ENCODE measurements around the gene ABCC1. TPM values are rescaled to one million over a fixed set of nuclear protein-coding genes. Genes with fewer than 3 reads are reported as not detected.
A peak's percentile ranks its signal among the peaks of the same experiment; 100 is the strongest.

ABCC1 gene
- total RNA-seq, 1 experiment from 2014 or later = 12.5 TPM

DNA sequence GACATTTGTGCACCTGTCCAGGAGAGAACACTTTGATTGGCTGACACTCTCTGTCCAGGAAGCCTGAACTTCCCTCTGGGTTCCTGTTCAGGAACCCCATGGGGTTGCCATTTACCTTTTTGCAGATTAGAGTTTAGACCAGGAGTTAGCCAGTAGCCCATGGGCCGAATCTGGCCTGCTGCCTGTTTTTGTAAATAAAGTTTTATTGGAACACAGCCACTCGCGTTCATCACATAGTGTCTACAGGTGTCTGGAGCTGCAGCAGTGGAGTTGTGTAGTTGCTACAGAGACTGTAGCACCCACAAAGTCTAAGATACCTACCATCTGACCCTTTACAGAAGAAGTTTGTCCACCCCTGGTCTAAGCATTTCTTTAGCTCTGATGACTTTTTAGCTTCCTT, 70.9 kb downstream of the ABCC1 start:
- DNase-seq (ENCODE audit: low spot score) = no peak

DNA sequence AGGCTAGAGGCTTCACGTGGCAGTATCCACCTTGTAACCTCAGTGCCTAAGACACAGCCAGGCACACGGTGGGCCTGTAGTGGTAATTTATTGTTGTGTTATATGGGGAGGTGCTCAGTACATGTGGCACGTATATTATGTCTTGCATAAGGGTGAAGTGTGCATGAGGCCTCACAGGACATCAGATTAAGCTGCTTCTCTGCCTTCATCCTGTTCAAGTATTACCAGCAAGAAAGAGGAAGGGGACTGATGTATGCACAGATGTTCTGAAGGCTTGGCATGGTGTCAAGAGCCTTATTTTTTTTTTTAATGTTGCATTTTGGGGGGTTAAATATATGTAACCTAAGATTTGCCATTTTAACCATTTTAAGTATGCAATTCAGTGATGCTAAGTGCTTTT, 71.6 kb downstream of the ABCC1 start:
- DNase-seq (ENCODE audit: low spot score) = no peak

GRCh38 chr16:16021646-16021987, 72.2 kb downstream of the ABCC1 start:
- DNase-seq (ENCODE audit: low spot score) = no peak

- peak; percentile 95 for DNase-seq (ENCODE audit: low spot score)
Measured at GRCh38 chr16:16021988-16022682, 72.7 kb downstream of the ABCC1 start.

DNA sequence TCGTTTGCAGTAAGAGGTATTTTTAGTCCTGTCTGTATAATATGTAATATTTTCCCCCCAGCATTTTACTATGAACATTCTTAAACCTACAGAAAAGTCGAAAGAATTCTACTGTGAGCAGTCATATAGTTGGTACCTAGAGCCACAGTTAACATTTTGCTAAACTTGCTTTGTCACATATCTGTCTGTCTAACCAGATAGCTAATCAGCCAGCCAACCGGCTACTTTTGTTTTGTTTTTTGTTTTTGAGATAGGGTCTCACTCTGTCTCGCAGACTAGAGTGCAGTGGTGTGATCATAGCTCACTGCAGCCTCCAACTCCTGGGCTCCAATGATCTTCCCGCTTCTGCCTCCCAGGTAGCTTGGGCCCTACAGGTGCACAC, 73.3 kb downstream of the ABCC1 start:
- no peak for DNase-seq (ENCODE audit: low spot score)

- DNase-seq (ENCODE audit: low spot score) = peak; percentile 80
Measured at GRCh38 chr16:16025214-16025968, 76.0 kb downstream of the ABCC1 start.

GRCh38 chr16:16027728-16028310, 78.4 kb downstream of the ABCC1 start:
- DNase-seq (ENCODE audit: low spot score) = no peak

- no peak for DNase-seq (ENCODE audit: low spot score)
Measured at GRCh38 chr16:16028311-16028999, 79.0 kb downstream of the ABCC1 start.

GRCh38 chr16:16029431-16030011, 80.1 kb downstream of the ABCC1 start:
- no peak for DNase-seq (ENCODE audit: low spot score)

DNA sequence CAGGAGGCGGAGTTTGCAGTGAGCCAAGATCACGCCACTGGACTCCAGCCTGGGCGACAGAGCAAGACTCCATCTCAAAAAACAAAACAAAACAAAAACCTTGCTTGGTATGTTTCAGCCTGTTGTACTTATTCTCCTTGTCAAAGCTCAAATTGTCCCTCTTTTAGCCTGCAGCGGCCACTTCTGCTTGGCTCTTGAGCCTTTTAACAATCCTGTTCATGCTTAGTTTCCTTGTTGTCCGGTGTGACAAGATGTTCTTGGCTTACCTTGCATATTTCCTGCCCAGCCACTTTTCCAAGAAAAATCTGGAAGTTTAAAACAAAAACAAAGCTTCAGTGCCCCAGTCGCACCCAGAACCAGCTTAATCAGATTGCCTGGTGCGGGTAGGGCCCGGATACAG, 81.0 kb downstream of the ABCC1 start:
- no peak for DNase-seq (ENCODE audit: low spot score)

DNA sequence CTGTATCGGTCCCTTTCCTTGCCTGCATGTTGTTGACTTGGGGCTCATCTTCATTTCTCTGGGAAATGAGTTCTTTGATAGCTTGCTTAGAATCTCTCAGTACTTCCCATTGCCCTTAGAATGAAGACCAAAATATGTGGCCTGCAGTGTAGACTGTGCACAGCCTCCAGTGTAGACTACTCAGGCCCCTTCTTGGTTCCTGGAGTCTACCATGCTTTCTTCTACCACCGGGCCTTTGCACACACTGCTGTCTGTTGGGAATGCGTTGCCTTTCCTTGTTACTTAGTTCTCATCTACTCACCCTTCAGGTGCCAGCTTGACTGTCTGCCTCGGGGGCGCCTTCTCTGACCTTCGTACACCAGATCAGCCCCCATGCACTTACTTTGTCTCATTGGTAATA, 82.0 kb downstream of the ABCC1 start:
- DNase-seq (ENCODE audit: low spot score) = no peak

- DNase-seq (ENCODE audit: low spot score) = no peak
Measured at GRCh38 chr16:16032271-16032979, 83.0 kb downstream of the ABCC1 start.

- DNase-seq (ENCODE audit: low spot score) = no peak
Measured at GRCh38 chr16:16033208-16033717, 83.8 kb downstream of the ABCC1 start.

DNA sequence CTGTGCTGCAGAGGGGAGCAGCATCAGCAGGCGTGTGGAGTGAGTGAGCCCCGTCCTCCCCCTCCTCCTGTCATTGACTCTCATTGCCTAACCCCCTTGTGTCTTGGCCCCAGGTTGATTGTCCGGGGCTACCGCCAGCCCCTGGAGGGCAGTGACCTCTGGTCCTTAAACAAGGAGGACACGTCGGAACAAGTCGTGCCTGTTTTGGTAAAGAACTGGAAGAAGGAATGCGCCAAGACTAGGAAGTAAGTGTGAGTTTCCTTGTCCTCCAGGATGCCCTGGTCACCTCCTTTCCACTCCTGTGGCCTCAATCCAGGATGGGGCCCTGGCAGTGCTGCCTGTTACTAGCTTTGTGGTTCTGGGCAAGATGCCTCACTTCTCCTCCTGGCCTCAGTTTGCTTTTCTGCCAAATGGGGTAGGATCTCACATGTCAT, 87.0 kb downstream of the ABCC1 start:
- DNase-seq (ENCODE audit: low spot score) = no peak

DNA sequence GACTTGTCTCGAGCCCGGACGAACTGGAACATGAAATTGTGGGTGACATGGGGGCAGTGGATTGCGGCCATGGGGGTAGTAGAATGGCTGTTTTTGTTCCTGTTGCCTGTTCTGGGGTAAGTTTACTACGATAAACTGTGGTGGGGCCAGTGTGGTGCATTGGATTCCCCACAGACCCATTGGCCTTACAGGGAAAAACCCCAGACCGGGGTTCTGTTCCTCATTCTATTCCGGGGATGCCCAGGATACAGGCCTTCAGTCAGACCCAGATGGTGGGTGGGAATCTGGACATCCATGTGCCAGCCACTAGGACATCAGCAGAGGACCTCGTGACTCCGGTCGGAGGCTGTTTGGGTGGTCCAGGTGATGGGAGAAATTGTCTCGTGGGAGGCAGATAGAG, 88.1 kb downstream of the ABCC1 start:
- DNase-seq (ENCODE audit: low spot score) = no peak

DNA sequence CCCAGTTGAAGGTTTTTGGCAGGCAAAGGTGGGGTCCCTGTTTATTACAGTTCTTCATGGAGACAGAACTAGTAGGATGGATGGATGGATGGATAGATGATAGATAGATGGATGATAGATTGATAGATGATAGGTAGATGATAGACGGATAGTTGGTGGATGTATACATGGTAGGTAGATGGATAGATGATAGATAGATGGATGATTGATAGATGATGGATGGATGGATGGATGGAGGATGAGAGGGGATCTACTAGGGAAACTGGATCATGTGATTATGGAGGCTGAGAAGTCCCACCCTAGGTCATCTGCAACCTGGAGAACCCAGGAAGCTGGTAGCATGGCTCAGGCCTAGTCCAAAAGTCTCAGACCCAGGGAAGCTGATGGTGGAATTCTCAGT, 88.6 kb downstream of the ABCC1 start:
- no peak for DNase-seq (ENCODE audit: low spot score)

DNA sequence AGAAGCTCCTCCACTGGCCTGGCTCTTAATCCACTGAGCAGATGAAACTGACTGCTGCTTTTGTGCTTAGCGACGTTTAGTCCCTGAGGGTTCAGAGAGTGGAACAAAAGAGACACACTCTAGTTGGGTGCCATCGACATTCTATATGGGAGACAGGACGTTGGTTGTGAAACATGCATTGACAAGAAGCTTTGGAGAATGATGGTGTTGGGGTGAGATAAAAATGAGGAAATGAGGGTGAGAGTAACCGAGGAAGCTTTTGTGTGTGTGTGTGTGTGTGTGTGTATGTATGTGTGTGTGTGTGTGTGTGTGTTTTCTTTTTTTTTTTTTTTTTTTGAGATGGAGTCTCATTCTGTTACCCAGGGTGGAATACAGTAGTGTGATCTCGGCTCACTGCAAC, 89.5 kb downstream of the ABCC1 start:
- DNase-seq (ENCODE audit: low spot score) = no peak

DNA sequence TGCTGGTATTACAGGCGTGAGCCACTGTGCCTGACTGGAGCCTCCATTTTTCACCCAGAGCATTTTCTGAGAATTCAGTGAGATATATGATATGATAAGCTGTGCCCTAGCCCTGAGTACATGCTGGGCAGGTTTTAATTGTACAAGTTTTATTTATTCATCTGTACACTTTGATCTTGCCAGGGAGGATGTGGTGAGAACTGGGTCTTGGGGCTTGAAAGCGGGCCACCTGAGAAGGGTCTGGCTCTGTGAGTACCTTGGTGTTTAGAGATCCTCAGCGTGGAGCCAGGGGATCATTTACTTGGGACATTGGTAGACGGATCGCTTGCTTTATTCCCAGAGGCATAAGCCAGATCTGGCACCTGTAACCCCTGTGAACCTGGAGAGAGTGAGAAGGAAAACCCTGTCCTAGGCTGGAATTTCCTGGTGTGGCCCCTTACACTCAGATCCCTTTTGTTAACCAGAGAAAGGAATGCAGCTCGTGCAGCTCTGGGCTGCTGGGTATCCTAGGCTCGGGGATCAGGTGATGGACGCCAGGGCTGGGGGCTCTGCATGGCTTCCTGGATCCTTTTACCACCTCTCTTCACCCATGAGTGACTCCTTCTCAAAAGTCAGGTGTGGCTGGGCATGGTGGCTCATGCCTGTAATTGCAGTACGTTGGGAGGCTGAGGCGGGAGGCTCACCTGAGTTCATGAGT, 91.9 kb downstream of the ABCC1 start:
- no peak for DNase-seq (ENCODE audit: low spot score)

DNA sequence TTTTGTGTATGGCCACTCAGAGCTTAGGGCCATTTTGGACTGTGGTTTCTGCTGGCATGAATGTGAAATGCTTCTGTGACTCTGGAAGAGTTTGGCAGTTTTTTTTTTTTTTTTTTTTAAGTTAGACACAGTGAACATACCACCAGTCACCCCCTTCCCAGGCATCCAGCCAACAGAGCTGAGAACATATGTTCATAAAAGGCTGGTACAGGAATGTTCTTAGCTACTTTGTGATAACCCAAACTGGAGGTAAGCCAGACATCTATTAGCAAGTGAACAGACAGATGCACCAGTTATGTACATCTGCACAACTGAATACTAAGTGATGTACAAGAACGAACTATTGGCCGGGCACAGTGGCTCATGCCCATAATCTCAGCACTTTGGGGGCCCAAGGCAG, 92.7 kb downstream of the ABCC1 start:
- DNase-seq (ENCODE audit: low spot score) = peak; percentile 76

- DNase-seq (ENCODE audit: low spot score) = no peak
Measured at GRCh38 chr16:16045296-16045695, 95.9 kb downstream of the ABCC1 start.

- DNase-seq (ENCODE audit: low spot score) = no peak
Measured at GRCh38 chr16:16045879-16046278, 96.5 kb downstream of the ABCC1 start.

All from H4 (cell line).